22Rv1 (cell line): Measurements from ENCODE around the gene MTFMT.
"Not testable (repeated sequence)": the region's sequence is repeated elsewhere in the genome, so short reads cannot be mapped to it uniquely, and the experiment has no call there.

Experiments used
- H3K27ac ChIP-seq: fragments of 450-650 bp; 2 replicates; pipeline ENCODE4 v1.5.1; 2017
- ZFX ChIP-seq: fragments of 450-650 bp; IDR thresholded peaks from 2 replicates; pipeline ENCODE4 v1.6.1; 2017; ENCODE audit warnings: antibody characterized with exemption, borderline replicate concordance
- TF ChIP-seq, protein P1 (sequence below): fragments of 450-650 bp; IDR thresholded peaks from 2 replicates; pipeline ENCODE4 v1.5.1; 2017; ENCODE audit warnings: mild to moderate bottlenecking

Gene MTFMT

DNA sequence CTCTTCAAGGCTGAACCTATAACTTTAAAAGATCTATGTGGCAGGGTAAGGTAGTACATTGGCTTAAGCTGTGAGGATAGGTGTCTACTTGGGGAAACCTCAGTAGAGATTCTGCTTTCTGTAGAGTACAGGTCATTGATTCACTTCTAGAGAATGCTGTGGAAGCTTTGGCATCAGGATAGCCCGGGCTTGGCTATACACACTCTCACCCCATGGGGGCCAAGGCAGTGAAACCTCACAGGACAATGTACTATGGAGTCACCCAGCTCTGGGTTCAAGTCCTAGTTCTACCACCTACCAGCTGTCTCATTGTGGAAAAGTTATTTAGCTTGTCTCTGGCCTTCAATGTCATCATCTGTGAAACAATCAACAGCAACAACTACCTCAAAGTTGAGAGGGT is 9.0 kb downstream of the MTFMT start:
- TF ChIP-seq ZFX: no peak
- TF ChIP-seq, protein P1, sequence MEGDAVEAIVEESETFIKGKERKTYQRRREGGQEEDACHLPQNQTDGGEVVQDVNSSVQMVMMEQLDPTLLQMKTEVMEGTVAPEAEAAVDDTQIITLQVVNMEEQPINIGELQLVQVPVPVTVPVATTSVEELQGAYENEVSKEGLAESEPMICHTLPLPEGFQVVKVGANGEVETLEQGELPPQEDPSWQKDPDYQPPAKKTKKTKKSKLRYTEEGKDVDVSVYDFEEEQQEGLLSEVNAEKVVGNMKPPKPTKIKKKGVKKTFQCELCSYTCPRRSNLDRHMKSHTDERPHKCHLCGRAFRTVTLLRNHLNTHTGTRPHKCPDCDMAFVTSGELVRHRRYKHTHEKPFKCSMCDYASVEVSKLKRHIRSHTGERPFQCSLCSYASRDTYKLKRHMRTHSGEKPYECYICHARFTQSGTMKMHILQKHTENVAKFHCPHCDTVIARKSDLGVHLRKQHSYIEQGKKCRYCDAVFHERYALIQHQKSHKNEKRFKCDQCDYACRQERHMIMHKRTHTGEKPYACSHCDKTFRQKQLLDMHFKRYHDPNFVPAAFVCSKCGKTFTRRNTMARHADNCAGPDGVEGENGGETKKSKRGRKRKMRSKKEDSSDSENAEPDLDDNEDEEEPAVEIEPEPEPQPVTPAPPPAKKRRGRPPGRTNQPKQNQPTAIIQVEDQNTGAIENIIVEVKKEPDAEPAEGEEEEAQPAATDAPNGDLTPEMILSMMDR: no peak
- no peak overlapping the region for H3K27ac ChIP-seq

DNA sequence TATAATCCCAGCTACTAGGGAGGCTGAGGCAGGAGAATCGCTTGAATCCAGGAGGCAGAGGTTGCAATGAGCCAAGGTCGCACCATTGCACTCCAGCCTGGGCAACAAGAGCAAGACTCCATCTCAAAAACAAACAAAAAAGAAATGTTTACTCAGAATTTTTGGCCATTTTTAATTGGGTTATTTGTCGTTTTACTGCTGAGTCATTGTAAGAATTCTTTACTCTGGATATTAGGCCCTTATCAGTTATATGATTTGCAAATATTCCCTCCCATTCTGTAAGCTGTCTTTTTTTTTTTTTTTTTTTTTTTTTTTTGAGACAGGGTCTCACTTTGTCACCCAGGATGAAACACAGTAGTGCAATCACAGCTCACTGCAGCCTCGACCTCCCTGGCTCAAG is 18.2 kb downstream of the MTFMT start:
- not testable (repeated sequence) for H3K27ac ChIP-seq

DNA sequence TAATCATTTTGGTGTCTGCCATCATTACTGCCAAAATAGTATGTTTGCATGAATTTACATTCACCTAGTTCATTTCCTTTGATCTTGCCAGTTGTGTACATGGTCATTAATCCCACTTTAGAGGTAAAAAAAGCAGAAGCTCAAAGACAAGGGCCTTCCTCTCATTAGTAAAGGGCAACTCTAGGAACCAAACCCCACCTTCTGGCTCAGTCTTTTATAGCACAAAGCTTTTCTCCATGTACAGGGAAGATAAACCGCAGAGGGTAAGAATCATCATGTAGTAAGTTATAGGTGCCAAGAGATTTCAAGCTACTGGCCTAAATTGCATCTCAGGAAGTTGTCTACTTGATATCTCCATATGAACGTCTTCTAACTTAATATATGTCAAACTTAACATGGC is 20.5 kb downstream of the MTFMT start:
- no peak for TF ChIP-seq ZFX
- TF ChIP-seq, protein P1: no peak
- H3K27ac ChIP-seq: no peak overlapping the region

DNA sequence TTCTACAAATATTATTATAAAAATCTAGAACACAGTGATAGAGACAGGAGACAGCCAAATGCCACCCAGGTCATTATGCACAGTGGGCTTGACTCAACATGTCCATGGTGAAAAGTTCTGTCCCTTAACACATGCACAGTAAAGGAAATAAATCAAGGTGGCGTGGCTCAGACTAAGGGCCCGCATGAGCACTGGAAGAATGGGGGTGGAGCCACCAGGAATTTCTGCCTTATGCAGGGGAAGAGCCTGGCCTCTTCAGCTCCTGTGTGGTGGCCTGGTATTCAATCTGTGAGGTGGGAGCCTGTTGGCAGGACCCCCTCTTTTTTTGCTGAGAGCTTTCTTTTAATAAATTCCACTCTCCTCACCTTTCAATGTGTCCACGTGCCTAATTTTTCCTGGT is 22.6 kb downstream of the MTFMT start:
- no peak overlapping the region for H3K27ac ChIP-seq
- TF ChIP-seq, protein P1: no peak
- no peak for TF ChIP-seq ZFX

DNA sequence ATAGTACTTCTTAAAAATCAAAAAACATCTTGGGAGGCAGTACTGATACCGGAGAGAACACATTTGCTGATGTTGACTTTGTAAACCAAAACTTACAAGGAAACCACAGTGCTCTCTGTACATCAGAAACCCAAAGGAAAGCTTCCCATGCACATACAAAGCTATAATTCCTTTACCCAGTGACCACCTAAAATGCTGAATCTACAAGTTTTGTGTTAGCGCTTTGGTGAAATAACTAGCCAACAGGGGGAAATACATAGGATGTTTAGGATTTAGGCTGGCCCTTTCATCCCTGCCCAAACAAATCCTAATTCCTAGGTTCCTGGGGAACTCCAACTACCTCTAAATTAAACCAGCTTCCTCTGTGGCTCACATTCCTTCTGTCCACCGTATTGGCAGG is 24.4 kb downstream of the MTFMT start:
- no peak overlapping the region for H3K27ac ChIP-seq
- TF ChIP-seq, protein P1: no peak
- no peak for TF ChIP-seq ZFX

DNA sequence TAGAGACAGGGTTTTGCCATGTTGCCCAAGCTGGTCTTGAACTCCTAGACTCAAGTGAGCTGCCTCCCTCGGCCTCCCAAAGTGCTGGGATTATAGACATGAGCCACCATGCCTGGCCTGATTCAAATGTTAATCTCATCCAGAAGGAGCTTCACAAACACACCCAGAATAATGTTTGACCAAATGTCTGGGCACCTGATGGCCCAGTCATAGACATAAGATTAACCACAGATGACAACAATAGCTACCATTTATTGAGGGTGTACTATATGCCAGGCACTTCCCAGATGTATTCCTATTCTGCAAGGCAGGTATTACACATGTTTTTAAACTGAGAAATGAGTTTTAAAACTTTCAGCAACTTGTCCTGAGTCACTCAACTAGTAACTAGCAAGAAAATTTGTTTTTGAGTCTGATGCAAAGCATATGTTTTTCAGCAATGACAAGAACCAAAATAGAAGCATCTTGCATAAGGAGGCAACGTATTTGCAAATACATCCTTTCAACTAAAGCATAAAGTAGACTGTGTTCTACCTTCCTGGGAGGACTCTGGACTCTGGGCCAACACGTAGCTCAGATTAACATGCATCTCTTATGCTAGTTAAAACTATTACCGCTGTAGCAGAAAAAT is 31.6 kb downstream of the MTFMT start:
- no peak for TF ChIP-seq ZFX
- TF ChIP-seq, protein P1: no peak
- no peak overlapping the region for H3K27ac ChIP-seq

DNA sequence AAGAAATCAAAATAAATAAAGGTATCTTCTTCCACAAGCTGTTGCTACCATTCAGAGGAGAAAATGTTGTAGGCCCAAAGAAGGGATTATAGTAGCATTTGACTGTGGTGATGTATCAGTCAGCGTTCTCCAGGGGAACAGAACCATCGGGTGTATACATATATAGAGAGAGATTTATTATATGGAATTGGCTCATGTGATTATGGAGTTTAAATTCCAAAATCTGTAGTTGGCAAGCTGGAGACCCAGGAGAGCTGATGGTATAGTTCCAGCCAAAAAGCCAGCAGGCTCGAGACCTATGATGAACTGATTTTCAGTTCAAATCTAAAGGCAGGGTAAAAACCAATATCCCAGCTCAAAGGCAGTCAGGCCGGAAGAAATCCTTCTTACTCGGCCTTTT is 32.4 kb downstream of the MTFMT start:
- no peak overlapping the region for H3K27ac ChIP-seq
- no peak for TF ChIP-seq ZFX
- TF ChIP-seq, protein P1: no peak

DNA sequence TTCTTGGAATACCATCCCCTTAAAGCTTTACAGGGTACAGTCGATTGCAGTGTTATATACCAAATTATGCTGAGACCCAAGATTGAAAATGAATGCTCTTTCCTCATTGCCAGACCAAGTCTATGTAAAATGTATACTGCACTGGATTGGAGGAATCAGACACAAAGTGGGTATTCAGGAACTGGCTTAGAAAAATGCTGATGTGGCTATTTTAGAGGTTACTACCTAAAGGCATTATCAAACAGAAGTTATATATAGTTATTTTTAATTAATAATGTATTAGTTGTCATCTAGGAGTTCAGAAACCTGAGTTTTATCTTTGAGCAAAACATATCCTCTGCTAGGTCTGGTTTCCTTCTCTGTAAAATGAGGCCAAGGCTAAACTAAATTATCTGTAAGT is 36.1 kb downstream of the MTFMT start:
- no peak for TF ChIP-seq ZFX
- TF ChIP-seq, protein P1: no peak
- H3K27ac ChIP-seq: no peak overlapping the region
